K562 (cell line): ENCODE measurements around the gene NXPH4. TPM values are rescaled to one million over a fixed set of nuclear protein-coding genes. Genes with fewer than 3 reads are reported as not detected.

Source experiments
- ATF1 ChIP-seq, 2 experiments: fragments of 450-650 bp in 1 of 2; IDR thresholded peaks; 2 replicates each; pipeline ENCODE4 v1.6.1; 2016; ENCODE audit warnings: missing compliant biosample characterization in 1 of 2, missing genetic modification characterization in 1 of 2
- ELF1 ChIP-seq: fragments of 200-800 bp; sonication (Bioruptor generic); IDR thresholded peaks from 2 replicates; pipeline ENCODE4 v1.6.1; 2016; ENCODE audit warnings: missing genetic modification characterization, missing compliant biosample characterization
- ELK3 ChIP-seq: fragments of 450-650 bp; formaldehyde crosslinking; IDR thresholded peaks from 2 replicates; pipeline ENCODE4 v1.4.0; 2020; ENCODE audit warnings: mild to moderate bottlenecking
- EP300 ChIP-seq: IDR thresholded peaks from 2 replicates; pipeline ENCODE4 v1.6.1; 2012; ENCODE audit warnings: low read length, improper control_type of control experiment
- HDAC2 ChIP-seq: fragments of 450-650 bp; IDR thresholded peaks from 2 replicates; pipeline ENCODE4 v1.6.1; 2016; ENCODE audit warnings: mild to moderate bottlenecking
- KLF1 ChIP-seq: fragments of 450-650 bp; IDR thresholded peaks from 2 replicates; pipeline ENCODE4 v1.6.1; 2016; ENCODE audit warnings: missing genetic modification characterization, missing compliant biosample characterization
- MEIS2 ChIP-seq: fragments of 450-650 bp; IDR thresholded peaks from 2 replicates; pipeline ENCODE4 v1.6.1; 2014; ENCODE audit warnings: mild to moderate bottlenecking; ENCODE audit not compliant: partially characterized antibody
- MYC ChIP-seq, 2 experiments: fragments of 250-450 bp in 1 of 2; sonication (Bioruptor Pico) in 1 of 2; IDR thresholded peaks; 2 replicates each; pipeline versions ENCODE4 v1.5.1 to v1.6.1; 2012 to 2021; ENCODE audit warnings: low read depth in 2 of 2, borderline replicate concordance in 1 of 2, improper control_type of control experiment in 1 of 2, low read length in 1 of 2, mild to moderate bottlenecking in 1 of 2, moderate library complexity in 1 of 2
- RBM25 ChIP-seq: fragments of 200-400 bp; formaldehyde crosslinking; IDR thresholded peaks from 2 replicates; pipeline ENCODE4 v1.6.1; 2018; ENCODE audit warnings: low read length, low read depth, moderate library complexity; ENCODE audit not compliant: severe bottlenecking
- SLC30A9 ChIP-seq: fragments of 250-450 bp; sonication (Bioruptor Pico); IDR thresholded peaks from 2 replicates; pipeline ENCODE4 v1.8.0; 2022; ENCODE audit warnings: mild to moderate bottlenecking, moderate library complexity
- TBP ChIP-seq: optimal IDR thresholded peaks from 2 replicates; pipeline ENCODE3; 2011; ENCODE audit warnings: low read depth, low read length, improper control_type of control experiment
- U2AF1 ChIP-seq: fragments of 200-400 bp; formaldehyde crosslinking; optimal IDR thresholded peaks from 2 replicates; pipeline ENCODE3; 2017; ENCODE audit warnings: mild to moderate bottlenecking, low read depth, low read length, moderate library complexity
- ZFP30 ChIP-seq: fragments of 250-450 bp; sonication (Bioruptor Pico); IDR thresholded peaks from 2 replicates; pipeline ENCODE4 v1.8.0; 2022; ENCODE audit warnings: moderate library complexity, mild to moderate bottlenecking, inconsistent platforms, borderline replicate concordance
- ZKSCAN8 ChIP-seq: fragments of 200-800 bp; sonication (Bioruptor generic); IDR thresholded peaks from 2 replicates; pipeline ENCODE4 v1.6.1; 2016; ENCODE audit warnings: missing genetic modification characterization, missing compliant biosample characterization
- ZNF253 ChIP-seq: fragments of 250-450 bp; sonication (Bioruptor Pico); conservative IDR thresholded peaks from 2 replicates; pipeline ENCODE4 v1.6.1; 2021; ENCODE audit warnings: mild to moderate bottlenecking
- polyA plus RNA-seq, 8 experiments: library from polyadenylated mRNA; depleted of rRNA in 4 of 8; stranded (reverse) in 5 of 8; unstranded in 3 of 8; fragments of >200 nt; fragmentation: Nextera tagmentation in 2 of 8; fragmentation: Illumina TruSeq in 1 of 8; extraction: Ambion mirVana in 2 of 8; extraction: Trizol in 1 of 8; gene quantifications; 2 replicates each; pipeline versions ENCODE4 v1.2.1 to v1.2.3, GENCODE V29; 2011 to 2014; ENCODE audit warnings: inconsistent platforms in 1 of 8, missing spikeins in 1 of 8
- total RNA-seq, 7 experiments: library from RNA; depleted of rRNA in 6 of 7; stranded (reverse); fragments of >200 nt in 6 of 7; fragmentation: Illumina TruSeq in 2 of 7; extraction: Trizol in 2 of 7; gene quantifications; 2 replicates each; pipeline versions ENCODE4 v1.2.1 to v1.2.3, GENCODE V29; 2011 to 2021; ENCODE audit warnings: low replicate concordance in 1 of 7
- TF ChIP-seq, protein P1 (sequence below): fragments of 250-450 bp; sonication (Bioruptor Pico); IDR thresholded peaks from 2 replicates; pipeline ENCODE4 v1.8.0; 2021; ENCODE audit warnings: mild to moderate bottlenecking, moderate library complexity
- TF ChIP-seq, protein P2 (sequence below): IDR thresholded peaks from 2 replicates; pipeline ENCODE4 v1.6.1; 2011; ENCODE audit warnings: borderline replicate concordance, low read depth, mild to moderate bottlenecking, moderate library complexity, low read length; ENCODE audit not compliant: insufficient read depth, poor library complexity, severe bottlenecking
- TF ChIP-seq, protein P3 (sequence below): sonication (generic); formaldehyde crosslinking; IDR thresholded peaks from 2 replicates; pipeline ENCODE4 v1.8.0; 2022; ENCODE audit warnings: missing genetic modification reagents, mild to moderate bottlenecking, borderline replicate concordance

NXPH4 gene
- total and polyA plus RNA-seq, 9 of the 15 experiments (the other 6 are each of a cell fraction or from before 2014, with no cell fraction given), result 0.49 to 2.7 (median 1.1) TPM; not detected in 4

GRCh38 chr12:57229634-57230380 lies 13.2 kb downstream of the NXPH4 start, which contains the start of gene SHMT2 (continued):
- TF ChIP-seq KLF1 (tag) (peak; percentile 16; the same call in 1 of the 2 replicates), ZFP30 (CRISPR knock-in tag) (no peak), ELF1 (no peak), RBM25 (no peak), MYC (IDR thresholded peaks at IDR 0.05; ENCODE audit: low read depth, low read length) (peak; percentile 84), MYC (CRISPR knock-in tag; IDR thresholded peaks at IDR 0.05; ENCODE audit: borderline replicate concordance, low read depth) (peak; percentile 93; the same call in 1 of the 2 replicates), EP300 (no peak), TBP (peak; percentile 30), HDAC2 (peak; percentile 63; the same call in 1 of the 2 replicates), ZKSCAN8 (CRISPR knock-in tag) (peak; percentile 62; the same call in 1 of the 2 replicates), ELK3 (CRISPR knock-in tag) (no peak), ZNF253 (CRISPR knock-in tag) (no peak), U2AF1 (no peak), MEIS2 (peak; percentile 89), ATF1 (CRISPR knock-in tag; IDR thresholded peaks at IDR 0.05) (no peak), ATF1 (tag; IDR thresholded peaks at IDR 0.05) (peak; percentile 53), SLC30A9 (CRISPR knock-in tag) (no peak)
- TF ChIP-seq, protein P1, sequence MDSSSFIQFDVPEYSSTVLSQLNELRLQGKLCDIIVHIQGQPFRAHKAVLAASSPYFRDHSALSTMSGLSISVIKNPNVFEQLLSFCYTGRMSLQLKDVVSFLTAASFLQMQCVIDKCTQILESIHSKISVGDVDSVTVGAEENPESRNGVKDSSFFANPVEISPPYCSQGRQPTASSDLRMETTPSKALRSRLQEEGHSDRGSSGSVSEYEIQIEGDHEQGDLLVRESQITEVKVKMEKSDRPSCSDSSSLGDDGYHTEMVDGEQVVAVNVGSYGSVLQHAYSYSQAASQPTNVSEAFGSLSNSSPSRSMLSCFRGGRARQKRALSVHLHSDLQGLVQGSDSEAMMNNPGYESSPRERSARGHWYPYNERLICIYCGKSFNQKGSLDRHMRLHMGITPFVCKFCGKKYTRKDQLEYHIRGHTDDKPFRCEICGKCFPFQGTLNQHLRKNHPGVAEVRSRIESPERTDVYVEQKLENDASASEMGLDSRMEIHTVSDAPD (CRISPR knock-in tag), result no peak
- TF ChIP-seq, protein P2, sequence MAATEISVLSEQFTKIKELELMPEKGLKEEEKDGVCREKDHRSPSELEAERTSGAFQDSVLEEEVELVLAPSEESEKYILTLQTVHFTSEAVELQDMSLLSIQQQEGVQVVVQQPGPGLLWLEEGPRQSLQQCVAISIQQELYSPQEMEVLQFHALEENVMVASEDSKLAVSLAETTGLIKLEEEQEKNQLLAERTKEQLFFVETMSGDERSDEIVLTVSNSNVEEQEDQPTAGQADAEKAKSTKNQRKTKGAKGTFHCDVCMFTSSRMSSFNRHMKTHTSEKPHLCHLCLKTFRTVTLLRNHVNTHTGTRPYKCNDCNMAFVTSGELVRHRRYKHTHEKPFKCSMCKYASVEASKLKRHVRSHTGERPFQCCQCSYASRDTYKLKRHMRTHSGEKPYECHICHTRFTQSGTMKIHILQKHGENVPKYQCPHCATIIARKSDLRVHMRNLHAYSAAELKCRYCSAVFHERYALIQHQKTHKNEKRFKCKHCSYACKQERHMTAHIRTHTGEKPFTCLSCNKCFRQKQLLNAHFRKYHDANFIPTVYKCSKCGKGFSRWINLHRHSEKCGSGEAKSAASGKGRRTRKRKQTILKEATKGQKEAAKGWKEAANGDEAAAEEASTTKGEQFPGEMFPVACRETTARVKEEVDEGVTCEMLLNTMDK, result no peak
- TF ChIP-seq, protein P3, sequence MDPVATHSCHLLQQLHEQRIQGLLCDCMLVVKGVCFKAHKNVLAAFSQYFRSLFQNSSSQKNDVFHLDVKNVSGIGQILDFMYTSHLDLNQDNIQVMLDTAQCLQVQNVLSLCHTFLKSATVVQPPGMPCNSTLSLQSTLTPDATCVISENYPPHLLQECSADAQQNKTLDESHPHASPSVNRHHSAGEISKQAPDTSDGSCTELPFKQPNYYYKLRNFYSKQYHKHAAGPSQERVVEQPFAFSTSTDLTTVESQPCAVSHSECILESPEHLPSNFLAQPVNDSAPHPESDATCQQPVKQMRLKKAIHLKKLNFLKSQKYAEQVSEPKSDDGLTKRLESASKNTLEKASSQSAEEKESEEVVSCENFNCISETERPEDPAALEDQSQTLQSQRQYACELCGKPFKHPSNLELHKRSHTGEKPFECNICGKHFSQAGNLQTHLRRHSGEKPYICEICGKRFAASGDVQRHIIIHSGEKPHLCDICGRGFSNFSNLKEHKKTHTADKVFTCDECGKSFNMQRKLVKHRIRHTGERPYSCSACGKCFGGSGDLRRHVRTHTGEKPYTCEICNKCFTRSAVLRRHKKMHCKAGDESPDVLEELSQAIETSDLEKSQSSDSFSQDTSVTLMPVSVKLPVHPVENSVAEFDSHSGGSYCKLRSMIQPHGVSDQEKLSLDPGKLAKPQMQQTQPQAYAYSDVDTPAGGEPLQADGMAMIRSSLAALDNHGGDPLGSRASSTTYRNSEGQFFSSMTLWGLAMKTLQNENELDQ (CRISPR knock-in tag), result no peak
